CD14-positive monocyte (primary cell): Measurements from ENCODE around the gene ADH1A. TPM values are rescaled to one million over a fixed set of nuclear protein-coding genes. Genes with fewer than 3 reads are reported as not detected.
"Not testable (repeated sequence)": the region's sequence is repeated elsewhere in the genome, so short reads cannot be mapped to it uniquely, and the experiment has no call there.

ENCODE experiments used
- DNase-seq, 3 donors: peaks; one replicate each; pipeline ENCODE4 v3.0.0-alpha.2; 2011 to 2022
- H2AFZ ChIP-seq: 2 replicates; pipeline ENCODE4 v1.6.0; 2012; ENCODE audit warnings: mild to moderate bottlenecking, low read depth, low read length, inconsistent platforms; ENCODE audit not compliant: insufficient read depth, poor library complexity, severe bottlenecking
- H3K27ac ChIP-seq, 2 donors: 1 replicate in 1 of 2; 2 replicates in 1 of 2; pipeline ENCODE4 v1.5.1; 2012 to 2013; ENCODE audit warnings: low read length in 2 of 2, control low read depth in 1 of 2, inconsistent platforms in 1 of 2, low read depth in 1 of 2, mild to moderate bottlenecking in 1 of 2
- H3K27me3 ChIP-seq, 2 donors: one replicate each; pipeline versions ENCODE4 v1.6.0 to v1.6.1; 2011 to 2013; ENCODE audit warnings: low read length in 2 of 2; ENCODE audit not compliant: control insufficient read depth in 2 of 2, insufficient read depth in 2 of 2
- H3K36me3 ChIP-seq, 2 donors: replicated peaks in 1 of 2; 1 replicate in 1 of 2; 2 replicates in 1 of 2; pipeline versions ENCODE4 v1.5.1 to v1.6.1; 2012 to 2013; ENCODE audit warnings: low read length in 2 of 2, control low read depth in 1 of 2, inconsistent platforms in 1 of 2, mild to moderate bottlenecking in 1 of 2; ENCODE audit not compliant: insufficient read depth in 2 of 2, control insufficient read depth in 1 of 2
- H3K4me1 ChIP-seq, 2 donors: 1 replicate in 1 of 2; 2 replicates in 1 of 2; pipeline versions ENCODE4 v1.5.1 to v1.6.1; 2012 to 2013; ENCODE audit warnings: low read length in 2 of 2, control low read depth in 1 of 2, inconsistent platforms in 1 of 2, mild to moderate bottlenecking in 1 of 2, moderate library complexity in 1 of 2; ENCODE audit not compliant: insufficient read depth in 2 of 2, control insufficient read depth in 1 of 2
- H3K4me2 ChIP-seq: replicated peaks from 2 replicates; pipeline ENCODE3; 2012; ENCODE audit warnings: low read length, moderate library complexity, mild to moderate bottlenecking; ENCODE audit not compliant: poor library complexity, severe bottlenecking; ENCODE audit errors: extremely low read depth
- H3K4me3 ChIP-seq, 3 experiments: fragments of 200-600 bp in 1 of 3; sonication (generic) in 1 of 3; replicated peaks in 1 of 3; 1 replicate in 2 of 3; 2 replicates in 1 of 3; pipeline ENCODE4 v1.5.1; 2011 to 2013; ENCODE audit warnings: low read length in 3 of 3, mild to moderate bottlenecking in 3 of 3, control low read depth in 2 of 3, low read depth in 2 of 3, inconsistent platforms in 1 of 3, moderate library complexity in 1 of 3
- H3K79me2 ChIP-seq: 2 replicates; pipeline ENCODE4 v1.6.0; 2012; ENCODE audit warnings: mild to moderate bottlenecking, control low read depth, inconsistent platforms, low read length, moderate library complexity; ENCODE audit not compliant: insufficient read depth
- H3K9ac ChIP-seq: 2 replicates; pipeline ENCODE4 v1.6.0; 2017; ENCODE audit warnings: low read length, mild to moderate bottlenecking; ENCODE audit not compliant: insufficient read depth, poor library complexity, severe bottlenecking
- H3K9me3 ChIP-seq, 2 donors: replicated peaks in 1 of 2; 1 replicate in 1 of 2; 2 replicates in 1 of 2; pipeline versions ENCODE4 v1.5.1 to v1.6.1; 2012 to 2013; ENCODE audit warnings: low read length in 2 of 2, control low read depth in 1 of 2; ENCODE audit not compliant: control insufficient read depth in 1 of 2, insufficient read depth in 1 of 2
- H4K20me1 ChIP-seq: 2 replicates; pipeline ENCODE4 v1.6.0; 2012; ENCODE audit warnings: mild to moderate bottlenecking, low read length, control low read depth, moderate library complexity; ENCODE audit not compliant: insufficient read depth
- H3K27ac Mint-ChIP-seq, 7 donors: one replicate each; pipeline ENCODE4 v1.8.0; 2020; ENCODE audit warnings: mild to moderate bottlenecking in 7 of 7, mixed read lengths in 7 of 7, moderate library complexity in 6 of 7, inconsistent platforms in 2 of 7
- H3K27me3 Mint-ChIP-seq, 3 donors: one replicate each; pipeline ENCODE4 v1.8.0; 2021 to 2022; ENCODE audit warnings: low read depth in 3 of 3, mild to moderate bottlenecking in 3 of 3, mixed read lengths in 3 of 3, moderate library complexity in 3 of 3, inconsistent platforms in 1 of 3
- H3K36me3 Mint-ChIP-seq, 2 donors: one replicate each; pipeline ENCODE4 v1.8.0; 2020; ENCODE audit warnings: mixed read lengths in 2 of 2, inconsistent platforms in 1 of 2, mild to moderate bottlenecking in 1 of 2
- H3K4me1 Mint-ChIP-seq: one replicate; pipeline ENCODE4 v1.8.0; 2020; ENCODE audit warnings: mild to moderate bottlenecking, mixed read lengths
- H3K4me3 Mint-ChIP-seq, 2 donors: one replicate each; pipeline ENCODE4 v1.8.0; 2020; ENCODE audit warnings: mild to moderate bottlenecking in 2 of 2, mixed read lengths in 2 of 2, moderate library complexity in 1 of 2
- H3K9me3 Mint-ChIP-seq, 7 donors: one replicate each; pipeline ENCODE4 v1.8.0; 2020 to 2022; ENCODE audit warnings: mixed read lengths in 7 of 7, mild to moderate bottlenecking in 6 of 7, moderate library complexity in 6 of 7, inconsistent platforms in 2 of 7
- CTCF ChIP-seq: fragments of 200-600 bp; IDR thresholded peaks from one replicate; pipeline ENCODE4 v1.8.0; 2022; ENCODE audit warnings: antibody characterized with exemption, mild to moderate bottlenecking
- WGBS: methylation state at CpG from one replicate; pipeline ENCODE4 v1.1.5; 2013; ENCODE audit warnings: missing lambda C conversion rate; ENCODE audit not compliant: insufficient coverage; 5-methylcytosine and 5-hydroxymethylcytosine counted together
- intact Hi-C, 2 donors: fragments of 100-400 bp; cut with micrococcal nuclease; formaldehyde crosslinking; loops; one replicate each; pipeline versions ENCODE4 v1.15.0 to v1.15.1; 2023
- polyA plus RNA-seq, 3 donors: library from polyadenylated mRNA; depleted of rRNA in 1 of 3; unstranded in 2 of 3; stranded (reverse) in 1 of 3; fragments of 300-500 nt in 2 of 3; fragments of >200 nt in 1 of 3; fragmentation: Illumina TruSeq in 2 of 3; gene quantifications; 1 replicate in 2 of 3; 2 replicates in 1 of 3; pipeline ENCODE4 v1.2.3, GENCODE V29; 2012 to 2021

The ADH1A gene
- polyA plus RNA-seq, 3 donors, result not detected

GRCh38 chr4:99323756-99324155, 33.0 kb upstream of the ADH1A start:
- Histone ChIP-seq H3K27me3 (no peaks in the 10 kb centered on the region), H3K36me3 (no peaks in the 10 kb centered on the region), H4K20me1 (no peaks in the 10 kb centered on the region), H3K4me2 (no peak overlapping the region), H3K79me2 (no peaks in the 10 kb centered on the region), H3K9ac (no peak overlapping the region), H2AFZ (no peak overlapping the region), H3K27ac (no peak overlapping the region), H3K9me3 (peaks cover 6 to 8% of the 10 kb centered on the region in 2 donors), H3K4me1 (no peaks in the 10 kb centered on the region), H3K4me3 (no peak overlapping the region)
- no peaks in the 10 kb centered on the region for H3K4me1 Mint-ChIP-seq
- no peak overlapping the region for H3K4me3 Mint-ChIP-seq
- H3K27me3 Mint-ChIP-seq, result peaks cover 0 to 2% (median 0%) of the 10 kb centered on the region in 3 donors
- H3K9me3 Mint-ChIP-seq, result peaks cover 0 to 19% (median 6%) of the 10 kb centered on the region in 7 donors
- no peak for DNase-seq
- intact Hi-C loops, result no loop called here
- WGBS, result no CpG with 5 or more reads among the region's 1 CpG
- H3K36me3 Mint-ChIP-seq, result no peaks in the 10 kb centered on the region
- no peak overlapping the region for H3K27ac Mint-ChIP-seq
- TF ChIP-seq CTCF, result no peak

- no peak within 1 kb of the TSS for H3K4me2 ChIP-seq
- H3K27me3 ChIP-seq, result no peaks in the 10 kb centered on the region
- H2AFZ ChIP-seq, result no peak within 1 kb of the TSS
- no peaks in the 10 kb centered on the region for H3K4me1 Mint-ChIP-seq
- H3K79me2 ChIP-seq, result no peaks in the 10 kb centered on the region
- WGBS, result no CpG with 5 or more reads among the region's 8 CpGs
- no peak within 1 kb of the TSS for H3K4me3 Mint-ChIP-seq
- H3K27me3 Mint-ChIP-seq, result peaks cover 0 to 1% (median 0%) of the 10 kb centered on the region in 3 donors
- no peak within 1 kb of the TSS for H3K27ac ChIP-seq
- TF ChIP-seq CTCF, result no peak
- no peaks in the 10 kb centered on the region for H3K9me3 ChIP-seq
- no peak within 1 kb of the TSS for H3K9ac ChIP-seq
- no peaks in the 10 kb centered on the region for H3K4me1 ChIP-seq
- no peaks in the 10 kb centered on the region for H4K20me1 ChIP-seq
- H3K27ac Mint-ChIP-seq, result no peak within 1 kb of the TSS
- peaks cover 0 to 9% (median 2%) of the 10 kb centered on the region in 7 donors for H3K9me3 Mint-ChIP-seq
- no peaks in the 10 kb centered on the region for H3K36me3 ChIP-seq
- H3K4me3 ChIP-seq, result no peak within 1 kb of the TSS
- DNase-seq, result no peak
- intact Hi-C loops, result no loop called here
- H3K36me3 Mint-ChIP-seq, result no peaks in the 10 kb centered on the region
Measured at GRCh38 chr4:99321241-99322191, 30.7 kb upstream of the ADH1A start, which contains the start of gene ADH1B. Gene ADH1B, minus strand, starts transcription at chr4:99321401. Its CDS starts 70 bp downstream, at chr4:99321331.

GRCh38 chr4:99317811-99318210, 27.0 kb upstream of the ADH1A start:
- H3K9me3 Mint-ChIP-seq, H3K4me1 ChIP-seq, H3K27ac Mint-ChIP-seq, H3K4me3 Mint-ChIP-seq, H3K9me3 ChIP-seq, H3K27ac ChIP-seq, DNase-seq, H3K4me3 ChIP-seq, H3K36me3 Mint-ChIP-seq, H4K20me1 ChIP-seq, H3K9ac ChIP-seq, H3K4me1 Mint-ChIP-seq, H3K36me3 ChIP-seq, H2AFZ ChIP-seq, H3K79me2 ChIP-seq, H3K4me2 ChIP-seq, H3K27me3 Mint-ChIP-seq, H3K27me3 ChIP-seq, intact Hi-C loops: not testable (repeated sequence)
- 98% methylated on average over 6 of the region's 8 CpGs for WGBS
